GM12878 (cell line): ENCODE results near the gene TMEM223. TPM values are rescaled to one million over a fixed set of nuclear protein-coding genes. Genes with fewer than 3 reads are reported as not detected.

Experiments
- ATF3 ChIP-seq: IDR thresholded peaks from 2 replicates; pipeline ENCODE4 v1.6.1; 2011; ENCODE audit warnings: low read depth, mild to moderate bottlenecking, low read length, moderate library complexity, borderline replicate concordance; ENCODE audit errors: extremely low read depth
- BRCA1 ChIP-seq: IDR thresholded peaks from 2 replicates; pipeline ENCODE4 v1.6.1; 2011; ENCODE audit warnings: low read depth, low read length, improper control_type of control experiment
- CHD1 ChIP-seq: IDR thresholded peaks from 2 replicates; pipeline ENCODE4 v1.6.1; 2012; ENCODE audit warnings: low read depth, low read length, improper control_type of control experiment
- E2F8 ChIP-seq: fragments of 450-650 bp; IDR thresholded peaks from 2 replicates; pipeline ENCODE4 v1.6.1; 2018; ENCODE audit warnings: mild to moderate bottlenecking, low read depth, moderate library complexity; ENCODE audit not compliant: partially characterized antibody
- E4F1 ChIP-seq: fragments of 450-650 bp; IDR thresholded peaks from 2 replicates; pipeline ENCODE4 v1.6.1; 2018; ENCODE audit warnings: borderline replicate concordance, mild to moderate bottlenecking; ENCODE audit not compliant: partially characterized antibody
- ETV6 ChIP-seq, 2 experiments: fragments of 450-650 bp in 1 of 2; IDR thresholded peaks in 1 of 2; conservative IDR thresholded peaks in 1 of 2; 2 replicates each; pipeline ENCODE4 v1.6.1; 2014; ENCODE audit warnings: antibody characterized with exemption in 1 of 2, borderline replicate concordance in 1 of 2, low read depth in 1 of 2, mild to moderate bottlenecking in 1 of 2, moderate library complexity in 1 of 2
- FOXK2 ChIP-seq: fragments of 450-650 bp; IDR thresholded peaks from 2 replicates; pipeline ENCODE4 v1.6.1; 2017; ENCODE audit warnings: mild to moderate bottlenecking, moderate library complexity
- HCFC1 ChIP-seq: fragments of 150-350 bp; IDR thresholded peaks from 2 replicates; pipeline ENCODE4 v1.6.1; 2014; ENCODE audit warnings: low read length
- KLF5 ChIP-seq: fragments of 450-650 bp; IDR thresholded peaks from 2 replicates; pipeline ENCODE4 v1.6.1; 2014; ENCODE audit warnings: mild to moderate bottlenecking; ENCODE audit not compliant: partially characterized antibody
- LARP7 ChIP-seq: fragments of 450-650 bp; IDR thresholded peaks from 2 replicates; pipeline ENCODE4 v1.6.1; 2017; ENCODE audit warnings: mild to moderate bottlenecking
- NBN ChIP-seq: fragments of 450-650 bp; IDR thresholded peaks from 2 replicates; pipeline ENCODE4 v1.6.1; 2016
- SUZ12 ChIP-seq: fragments of 200-600 bp; sonication (generic); IDR thresholded peaks from one replicate; pipeline ENCODE4 v1.6.1; 2018; ENCODE audit warnings: antibody characterized with exemption, mild to moderate bottlenecking; ENCODE audit not compliant: unreplicated experiment
- TAF1 ChIP-seq: IDR thresholded peaks from 2 replicates; pipeline ENCODE4 v1.6.1; 2011; ENCODE audit warnings: mild to moderate bottlenecking, low read depth, low read length, borderline replicate concordance
- TARDBP ChIP-seq: IDR thresholded peaks from 2 replicates; pipeline ENCODE4 v1.6.1; 2016; ENCODE audit warnings: borderline replicate concordance
- ZNF217 ChIP-seq: fragments of 450-650 bp; IDR thresholded peaks from 2 replicates; pipeline ENCODE4 v1.6.1; 2017; ENCODE audit warnings: antibody characterized with exemption, mild to moderate bottlenecking
- ZNF384 ChIP-seq: IDR thresholded peaks from 2 replicates; pipeline ENCODE4 v1.6.1; 2012; ENCODE audit warnings: low read depth, mild to moderate bottlenecking, low read length, improper control_type of control experiment, borderline replicate concordance
- polyA plus RNA-seq, 11 experiments: library from polyadenylated mRNA; depleted of rRNA in 4 of 11; unstranded in 6 of 11; stranded (reverse) in 5 of 11; fragments of >200 nt; fragmentation: Nextera tagmentation in 4 of 11; fragmentation: Illumina TruSeq in 1 of 11; extraction: Ambion mirVana in 4 of 11; extraction: Trizol in 1 of 11; gene quantifications; 1 replicate in 1 of 11; 2 replicates in 10 of 11; pipeline versions ENCODE4 v1.2.1 to v1.2.3, GENCODE V29; 2011 to 2016; ENCODE audit warnings: inconsistent platforms in 2 of 11, missing spikeins in 2 of 11, low read depth in 1 of 11
- total RNA-seq, 4 experiments: library from RNA; depleted of rRNA in 3 of 4; stranded (reverse); fragments of >200 nt in 3 of 4; fragmentation: Illumina TruSeq in 1 of 4; extraction: Trizol in 1 of 4; gene quantifications; 2 replicates each; pipeline versions ENCODE4 v1.2.1 to v1.2.3, GENCODE V29; 2013 to 2021
- TF ChIP-seq, protein P1 (sequence below): IDR thresholded peaks from 2 replicates; pipeline ENCODE4 v1.6.1; 2011; ENCODE audit warnings: borderline replicate concordance, low read depth, mild to moderate bottlenecking, moderate library complexity, mixed read lengths, low read length; ENCODE audit not compliant: insufficient read depth; ENCODE audit errors: extremely low read length
- TF ChIP-seq, protein P2 (sequence below): IDR thresholded peaks from 2 replicates; pipeline ENCODE4 v1.6.1; 2012; ENCODE audit warnings: low read depth, low read length, improper control_type of control experiment

The TMEM223 gene
- total and polyA plus RNA-seq, 10 of the 15 experiments (the other 5 are each of a cell fraction or from before 2014, with no cell fraction given) = 5.3 to 33.2 (median 14.0) TPM

DNA sequence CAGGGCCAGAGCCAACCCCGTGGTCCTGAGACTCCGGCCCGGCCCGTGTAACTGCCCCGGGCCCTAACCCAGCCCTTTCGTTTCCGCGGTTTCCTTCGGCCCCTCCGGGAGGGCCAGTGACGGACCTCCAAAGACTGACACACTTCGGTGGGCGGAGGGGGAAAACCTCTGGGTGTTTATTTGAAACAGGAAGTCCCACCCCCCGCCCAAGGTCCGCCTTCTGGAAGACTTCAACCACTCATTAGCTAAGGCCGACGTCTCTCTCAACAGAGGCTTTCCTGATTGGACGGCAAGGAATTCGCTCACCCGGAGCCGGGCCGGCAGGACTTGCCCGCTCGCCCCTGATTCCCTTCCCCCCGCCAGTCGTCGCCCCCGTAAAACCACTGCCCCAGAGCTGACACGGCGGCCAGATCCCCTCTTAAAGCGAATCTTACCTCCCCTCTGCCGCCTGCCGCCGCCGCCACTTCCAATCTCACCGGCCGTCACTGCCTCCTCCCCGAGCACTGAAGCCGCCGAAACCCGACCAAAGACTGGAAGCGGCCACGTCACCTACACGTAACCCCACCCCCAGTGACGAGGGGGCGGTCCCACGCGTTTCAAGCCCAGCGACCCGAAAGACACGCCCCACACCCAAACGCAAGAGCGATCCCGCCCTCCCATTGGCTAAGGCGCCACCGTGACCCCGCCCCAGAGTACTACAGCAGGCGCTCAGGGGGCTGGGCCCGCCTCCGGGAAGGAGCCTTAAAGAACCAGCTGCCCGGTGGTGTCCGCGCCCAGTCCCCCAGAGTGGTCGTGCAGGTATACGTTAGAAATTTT is 39.9 kb upstream of the TMEM223 start, which contains the start of gene STX5 (continued):
- TF ChIP-seq E2F8 (no peak), E4F1 (peak; percentile 66), SUZ12 (no peak), TARDBP (no peak), FOXK2 (peak; percentile 85), HCFC1 (peak; percentile 11; the same call in 1 of the 2 replicates), ETV6 (conservative IDR thresholded peaks at IDR 0.05 in 1 of 2, IDR thresholded peaks at IDR 0.05 in 1 of 2; ENCODE audit: borderline replicate concordance in 1 of 2, low read depth in 1 of 2) (no peak), ZNF217 (no peak), CHD1 (no peak), ZNF384 (no peak), LARP7 (no peak; the same call in 1 of the 2 replicates), TAF1 (peak; percentile 97), ATF3 (no peak), BRCA1 (no peak), NBN (peak; percentile 96), KLF5 (peak; percentile 86)
- TF ChIP-seq, protein P1, sequence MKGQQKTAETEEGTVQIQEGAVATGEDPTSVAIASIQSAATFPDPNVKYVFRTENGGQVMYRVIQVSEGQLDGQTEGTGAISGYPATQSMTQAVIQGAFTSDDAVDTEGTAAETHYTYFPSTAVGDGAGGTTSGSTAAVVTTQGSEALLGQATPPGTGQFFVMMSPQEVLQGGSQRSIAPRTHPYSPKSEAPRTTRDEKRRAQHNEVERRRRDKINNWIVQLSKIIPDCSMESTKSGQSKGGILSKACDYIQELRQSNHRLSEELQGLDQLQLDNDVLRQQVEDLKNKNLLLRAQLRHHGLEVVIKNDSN = peak; percentile 52
- TF ChIP-seq, protein P2, sequence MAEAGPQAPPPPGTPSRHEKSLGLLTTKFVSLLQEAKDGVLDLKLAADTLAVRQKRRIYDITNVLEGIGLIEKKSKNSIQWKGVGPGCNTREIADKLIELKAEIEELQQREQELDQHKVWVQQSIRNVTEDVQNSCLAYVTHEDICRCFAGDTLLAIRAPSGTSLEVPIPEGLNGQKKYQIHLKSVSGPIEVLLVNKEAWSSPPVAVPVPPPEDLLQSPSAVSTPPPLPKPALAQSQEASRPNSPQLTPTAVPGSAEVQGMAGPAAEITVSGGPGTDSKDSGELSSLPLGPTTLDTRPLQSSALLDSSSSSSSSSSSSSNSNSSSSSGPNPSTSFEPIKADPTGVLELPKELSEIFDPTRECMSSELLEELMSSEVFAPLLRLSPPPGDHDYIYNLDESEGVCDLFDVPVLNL = no peak
